GM21717 (cell line): ENCODE data around the gene SNX15.

Source experiments
- ATAC-seq: cut with Tn5 transposase; IDR thresholded peaks from one replicate; pipeline ENCODE4 v1.9.1; 2021; ENCODE audit warnings: mild to moderate bottlenecking, moderate library complexity; ENCODE audit not compliant: unreplicated experiment

Gene SNX15

DNA sequence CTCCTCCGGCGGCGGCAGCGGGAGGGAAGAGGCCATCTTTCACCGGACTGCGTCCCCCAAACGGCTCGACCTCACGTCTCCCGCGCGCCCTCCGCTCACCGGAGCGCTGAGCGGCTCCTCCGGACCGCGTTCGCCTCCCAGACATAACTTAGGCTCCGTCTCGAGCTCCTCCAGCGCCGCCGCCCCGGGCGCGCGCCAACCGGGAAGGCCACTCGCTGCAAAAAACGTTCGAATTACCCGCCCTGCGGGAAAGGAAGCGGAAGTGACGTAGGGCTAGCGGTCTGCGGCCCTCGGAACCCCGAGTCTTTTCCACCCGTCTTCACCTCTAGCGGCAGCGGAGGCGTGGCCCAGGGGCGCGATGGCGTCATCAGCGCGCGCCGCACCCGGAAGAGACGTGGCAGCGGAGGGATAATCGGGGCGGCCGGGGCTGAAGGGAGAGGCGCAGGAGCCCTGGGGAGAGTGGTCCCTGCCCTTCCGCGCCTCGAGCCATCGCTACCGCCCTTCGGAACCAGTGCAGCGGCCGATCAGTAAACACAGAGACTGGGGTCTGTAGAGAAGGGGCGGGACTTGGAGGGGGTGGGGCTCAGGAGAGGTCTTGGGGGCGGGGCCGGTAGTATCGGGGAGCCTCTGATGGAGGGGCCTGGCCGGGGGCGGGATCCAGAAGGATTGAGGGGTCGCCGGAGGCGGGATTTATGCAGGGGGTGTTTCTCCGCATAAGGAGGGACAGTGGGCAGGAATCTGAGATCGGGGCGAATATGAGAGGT is 56.8 kb downstream of the SNX15 start, which contains the start of the genes CDCA5 and ZFPL1:
Gene CDCA5 (minus strand): TSS at position 207 of the 764 bp plus-strand sequence. CDS start 62 bp downstream, at position 145.
Gene ZFPL1 (plus strand): TSS at position 389 of the 764 bp plus-strand sequence. CDS start 477 bp downstream, outside the sequence.
- peak; percentile 48 for ATAC-seq

DNA sequence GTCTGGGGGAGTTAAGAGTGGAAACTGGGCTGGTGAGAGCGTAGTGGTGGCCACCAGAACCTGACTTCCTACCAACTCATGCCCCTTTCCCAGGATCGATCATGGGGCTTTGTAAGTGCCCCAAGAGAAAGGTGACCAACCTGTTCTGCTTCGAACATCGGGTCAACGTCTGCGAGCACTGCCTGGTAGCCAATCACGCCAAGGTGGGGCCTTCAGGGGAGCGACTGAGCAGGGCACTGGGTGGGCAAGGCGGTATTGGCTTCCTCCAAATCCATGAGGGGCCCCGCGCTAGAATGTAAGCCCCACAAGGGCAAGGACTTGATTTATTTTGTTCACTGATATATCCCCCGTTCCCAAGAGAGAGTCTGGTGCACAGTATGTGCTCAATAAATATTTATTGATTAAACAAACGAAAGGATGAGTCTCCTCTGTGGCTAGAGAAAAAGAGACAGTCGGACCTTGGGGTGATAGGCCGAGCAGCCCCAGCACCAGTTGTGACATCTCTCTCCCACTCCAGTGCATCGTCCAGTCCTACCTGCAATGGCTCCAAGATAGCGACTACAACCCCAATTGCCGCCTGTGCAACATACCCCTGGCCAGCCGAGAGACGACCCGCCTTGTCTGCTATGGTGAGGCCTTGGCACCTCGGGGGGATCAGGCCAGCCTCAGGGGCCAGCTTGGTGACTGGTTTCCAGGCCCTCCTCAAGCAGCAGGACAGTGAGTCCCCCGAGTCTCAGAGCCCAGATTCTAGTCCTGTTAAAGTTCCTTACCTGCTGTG is 57.5 kb downstream of the SNX15 start:
- peak; percentile 8 for ATAC-seq

DNA sequence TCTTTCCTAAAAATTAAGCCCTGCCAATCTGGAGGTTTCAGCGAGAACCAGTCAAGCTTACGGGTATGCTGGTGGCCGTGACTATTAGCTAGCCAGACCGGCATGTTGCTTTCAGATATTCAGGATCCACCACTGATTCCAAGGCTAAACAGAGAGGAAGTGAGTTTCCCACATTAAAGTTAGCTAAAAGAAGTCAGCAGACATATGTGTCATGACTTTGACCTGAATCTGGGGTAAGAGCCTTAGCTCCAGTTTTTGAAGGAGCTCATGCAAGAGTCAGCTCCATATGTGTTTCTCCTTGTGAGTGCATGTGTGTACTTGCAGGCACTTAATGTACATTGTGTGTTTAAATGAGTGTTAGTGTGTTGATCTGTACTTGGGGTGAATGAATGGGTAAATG is 58.2 kb downstream of the SNX15 start:
- ATAC-seq, result no peak

DNA sequence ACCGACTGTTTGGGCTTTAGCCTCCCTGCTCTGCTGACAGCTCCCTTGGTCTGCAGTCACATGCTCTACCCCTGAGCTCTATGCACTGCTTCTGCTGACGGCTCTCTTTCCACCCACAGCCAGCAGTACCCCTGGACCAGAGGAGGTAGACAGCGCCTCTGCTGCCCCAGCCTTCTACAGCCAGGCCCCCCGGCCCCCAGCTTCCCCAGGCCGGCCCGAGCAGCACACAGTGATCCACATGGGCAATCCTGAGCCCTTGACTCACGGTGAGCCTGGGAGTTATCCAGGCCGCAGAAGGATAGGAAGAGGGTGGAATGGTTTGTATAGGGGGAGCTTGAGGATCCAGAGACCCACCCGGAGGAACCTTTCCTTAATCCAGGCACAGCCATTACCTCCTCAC is 59.6 kb downstream of the SNX15 start:
- ATAC-seq, result no peak

DNA sequence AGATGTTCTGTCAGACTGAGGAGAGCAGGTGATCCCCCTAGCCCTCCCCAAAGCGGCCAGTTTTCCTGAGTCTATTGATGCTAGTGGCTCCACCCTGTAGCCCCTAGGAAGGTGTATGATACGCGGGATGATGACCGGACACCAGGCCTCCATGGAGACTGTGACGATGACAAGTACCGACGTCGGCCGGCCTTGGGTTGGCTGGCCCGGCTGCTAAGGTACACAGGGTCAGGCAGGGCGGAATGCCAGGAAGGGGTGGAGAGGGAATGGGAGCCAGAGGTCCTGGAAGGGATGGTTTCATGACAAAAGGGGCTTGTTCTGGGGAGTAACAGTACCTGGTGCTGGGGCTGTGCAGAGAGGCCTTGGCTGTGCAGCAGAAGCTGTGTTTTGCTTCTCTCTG is 60.0 kb downstream of the SNX15 start:
- no peak for ATAC-seq

DNA sequence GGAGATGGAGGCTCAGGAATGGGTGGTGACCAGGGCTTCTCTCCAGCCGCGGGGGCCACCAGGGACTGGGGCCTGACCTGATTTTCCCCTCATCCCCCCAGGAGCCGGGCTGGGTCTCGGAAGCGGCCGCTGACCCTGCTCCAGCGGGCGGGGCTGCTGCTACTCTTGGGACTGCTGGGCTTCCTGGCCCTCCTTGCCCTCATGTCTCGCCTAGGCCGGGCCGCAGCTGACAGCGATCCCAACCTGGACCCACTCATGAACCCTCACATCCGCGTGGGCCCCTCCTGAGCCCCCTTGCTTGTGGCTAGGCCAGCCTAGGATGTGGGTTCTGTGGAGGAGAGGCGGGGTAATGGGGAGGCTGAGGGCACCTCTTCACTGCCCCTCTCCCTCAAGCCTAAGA is 60.6 kb downstream of the SNX15 start:
- no peak for ATAC-seq

DNA sequence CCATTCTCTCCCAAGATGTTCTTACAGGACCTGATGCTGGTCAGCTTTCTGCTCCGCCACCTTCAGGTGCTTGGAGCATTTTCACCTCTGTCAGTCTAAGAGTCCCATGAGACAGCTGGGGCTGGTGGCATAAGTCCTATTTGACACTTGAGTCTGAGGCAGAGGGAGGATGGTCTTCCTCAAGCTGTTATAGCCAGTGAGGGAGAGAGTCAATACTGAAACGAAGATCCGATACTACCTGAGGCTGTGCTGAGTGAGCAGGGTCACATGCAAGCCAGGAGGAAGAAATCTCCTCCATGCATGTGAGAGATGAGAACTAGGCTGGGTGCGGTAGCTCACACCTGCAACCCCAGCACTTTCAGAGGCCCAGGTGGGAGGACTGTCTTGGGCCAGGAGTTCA is 62.4 kb downstream of the SNX15 start:
- no peak for ATAC-seq
